HG03175 (cell line): Measurements from ENCODE around the gene LTBR.
"Not testable (repeated sequence)": the region's sequence is repeated elsewhere in the genome, so short reads cannot be mapped to it uniquely, and the experiment has no call there.

Source experiments
- ATAC-seq: cut with Tn5 transposase; IDR thresholded peaks from one replicate; pipeline ENCODE4 v1.9.1; 2021; ENCODE audit warnings: mild to moderate bottlenecking, moderate library complexity; ENCODE audit not compliant: unreplicated experiment

The LTBR gene

DNA sequence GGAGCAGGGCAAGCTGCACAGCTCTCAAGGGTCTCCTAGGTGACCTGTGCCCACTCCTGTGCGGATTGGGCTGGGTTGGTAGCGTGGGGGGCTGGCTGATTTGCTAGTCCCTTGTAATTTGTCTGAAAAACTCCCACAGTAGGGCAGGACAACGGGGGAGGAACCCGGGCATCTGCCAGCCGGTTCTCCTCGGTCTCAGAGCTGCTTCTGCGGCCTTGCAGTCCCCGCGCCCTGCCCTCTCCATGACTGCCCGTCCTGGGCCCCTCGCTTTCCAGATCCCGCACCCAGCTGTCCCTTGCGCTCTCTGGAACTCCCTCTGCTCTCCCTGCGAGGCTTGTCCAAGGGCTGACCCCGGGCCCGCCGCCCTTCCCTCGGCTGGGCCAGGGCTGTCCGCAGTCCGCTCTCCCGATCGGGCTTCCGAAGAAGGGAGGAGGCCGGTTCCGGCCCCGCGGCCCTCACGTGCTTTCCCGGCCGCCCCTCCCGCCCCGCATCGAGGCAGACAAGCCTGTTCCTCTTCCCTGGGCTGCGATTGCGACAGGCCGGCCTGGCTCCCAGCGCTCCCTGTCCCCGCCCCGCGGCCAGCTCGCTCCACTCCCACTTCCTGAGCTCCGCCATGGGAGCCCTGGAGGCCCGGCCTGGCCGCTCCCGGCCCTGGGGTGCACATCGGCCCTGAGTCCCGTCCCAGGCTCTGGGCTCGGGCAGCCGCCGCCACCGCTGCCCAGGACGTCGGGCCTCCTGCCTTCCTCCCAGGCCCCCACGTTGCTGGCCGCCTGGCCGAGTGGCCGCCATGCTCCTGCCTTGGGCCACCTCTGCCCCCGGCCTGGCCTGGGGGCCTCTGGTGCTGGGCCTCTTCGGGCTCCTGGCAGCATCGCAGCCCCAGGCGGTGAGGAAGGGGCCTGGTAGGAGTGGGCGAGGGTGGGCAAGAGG is at the start of gene LTBR:
LTBR (plus strand) TSS at position 591 of the 927 bp plus-strand sequence; CDS start at position 788, 197 bp downstream.
- no peak for ATAC-seq

DNA sequence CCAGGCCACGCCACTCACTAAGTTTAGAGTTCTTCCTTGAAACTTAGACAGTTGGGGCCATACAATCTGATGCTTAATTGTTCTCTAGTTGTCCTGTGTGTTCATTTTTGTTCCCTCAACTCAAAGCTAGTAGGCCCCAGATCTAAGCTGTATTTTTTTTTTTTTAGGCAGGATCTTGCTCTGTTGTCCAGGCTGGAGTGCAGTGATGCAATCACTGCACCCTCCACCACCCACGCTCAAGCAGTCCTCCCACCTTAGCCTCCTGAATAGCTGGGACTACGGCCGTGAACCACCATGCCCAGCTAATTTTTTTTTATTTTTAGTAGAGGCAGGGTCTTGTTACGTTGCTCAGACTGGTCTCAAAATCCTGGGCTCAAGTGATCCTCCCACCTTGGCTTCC is 49.6 kb upstream of the LTBR start:
- no peak for ATAC-seq

DNA sequence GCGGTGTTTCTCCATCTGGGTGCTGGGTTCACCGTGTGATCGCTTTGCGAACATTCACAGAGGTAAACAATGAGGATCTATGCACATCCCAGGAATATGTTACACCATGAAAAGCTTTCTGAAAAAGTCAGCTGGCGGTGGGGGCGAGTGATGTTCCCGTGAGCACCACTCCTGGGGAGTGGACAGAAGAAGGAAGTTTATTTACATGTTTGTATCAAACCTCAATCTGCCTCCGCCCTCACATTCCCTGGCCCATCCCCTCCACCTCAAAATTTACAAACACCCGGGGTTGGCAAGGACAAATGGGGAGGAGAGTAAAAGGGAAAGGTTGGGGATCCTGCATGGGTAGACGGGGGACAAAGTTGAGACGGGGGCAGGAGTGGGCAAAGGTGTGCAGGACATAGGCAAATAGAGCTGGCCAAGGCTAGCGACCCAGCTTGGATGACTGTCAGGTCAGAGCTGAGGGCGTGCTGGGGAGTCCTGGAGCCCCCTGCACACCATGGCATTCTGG is 49.0 kb upstream of the LTBR start:
- ATAC-seq: no peak

DNA sequence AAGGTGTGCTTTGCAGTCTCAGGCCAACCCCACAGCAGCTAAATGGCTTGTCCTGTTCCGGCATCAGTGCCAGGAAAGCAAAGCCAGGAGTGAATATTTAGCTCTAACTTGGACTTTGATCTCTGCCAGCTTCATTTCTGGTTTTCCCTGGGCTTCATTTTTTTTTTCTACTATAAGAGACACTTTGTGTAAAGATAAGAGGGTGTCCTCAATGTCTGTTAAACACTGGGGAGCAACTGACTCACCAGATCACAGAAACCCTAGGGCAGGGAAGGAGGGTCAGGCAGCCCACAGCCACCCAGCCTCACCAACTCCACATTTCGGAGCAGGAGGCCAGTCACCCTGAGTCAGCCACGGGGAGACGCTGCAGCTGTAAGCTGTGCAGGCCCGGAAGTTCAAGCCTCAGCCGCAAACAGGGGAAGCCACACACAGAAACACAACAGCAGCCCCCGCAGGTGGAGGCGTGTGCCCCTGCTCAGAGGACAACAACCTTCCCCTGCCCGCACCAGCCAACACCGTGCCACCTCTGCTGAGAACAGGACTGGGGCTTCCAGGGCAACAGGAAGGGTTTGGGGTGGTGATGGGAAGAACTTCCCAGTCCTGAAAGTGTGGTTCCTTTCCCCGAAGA is 48.4 kb upstream of the LTBR start:
- peak; percentile 88 for ATAC-seq

DNA sequence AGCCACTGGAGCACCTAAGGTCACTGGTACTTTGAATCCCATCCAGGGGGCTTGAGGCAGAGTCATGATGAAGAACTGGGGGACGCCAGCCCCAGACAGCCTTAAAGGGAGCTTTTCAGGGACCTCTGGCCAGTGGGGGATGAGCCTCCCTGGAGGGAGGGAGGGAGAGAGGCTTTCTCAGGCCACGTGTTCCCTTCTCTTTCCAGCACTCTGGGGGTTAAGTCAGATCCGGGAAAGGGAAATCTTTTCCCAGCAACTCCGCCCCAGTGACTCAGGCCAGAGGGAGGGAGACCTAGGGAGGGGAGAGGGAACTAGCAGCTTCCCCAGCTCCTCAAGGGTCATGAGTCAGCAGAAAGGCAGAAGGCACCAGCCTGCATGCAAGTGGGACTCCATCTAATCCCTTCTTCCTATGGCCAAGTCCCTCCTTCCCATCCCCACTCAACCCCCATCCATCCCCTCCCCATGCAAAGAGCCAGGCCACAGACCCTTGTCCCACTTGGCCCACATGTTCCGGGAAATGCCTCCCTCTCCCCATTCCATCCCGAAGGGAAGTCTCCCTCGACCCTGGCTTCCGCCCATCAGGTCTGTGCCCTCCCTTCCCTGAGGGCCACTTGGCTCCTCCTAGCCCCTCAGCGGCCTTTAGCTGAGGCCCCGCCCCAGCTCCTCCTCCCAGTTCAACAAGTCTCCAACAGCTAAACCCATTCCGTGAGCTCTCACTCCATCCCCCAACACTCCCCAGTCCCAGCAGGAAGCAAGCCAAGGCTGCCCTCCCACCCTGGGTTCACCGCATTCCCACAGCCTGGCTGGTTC is 47.7 kb upstream of the LTBR start:
- ATAC-seq: no peak

DNA sequence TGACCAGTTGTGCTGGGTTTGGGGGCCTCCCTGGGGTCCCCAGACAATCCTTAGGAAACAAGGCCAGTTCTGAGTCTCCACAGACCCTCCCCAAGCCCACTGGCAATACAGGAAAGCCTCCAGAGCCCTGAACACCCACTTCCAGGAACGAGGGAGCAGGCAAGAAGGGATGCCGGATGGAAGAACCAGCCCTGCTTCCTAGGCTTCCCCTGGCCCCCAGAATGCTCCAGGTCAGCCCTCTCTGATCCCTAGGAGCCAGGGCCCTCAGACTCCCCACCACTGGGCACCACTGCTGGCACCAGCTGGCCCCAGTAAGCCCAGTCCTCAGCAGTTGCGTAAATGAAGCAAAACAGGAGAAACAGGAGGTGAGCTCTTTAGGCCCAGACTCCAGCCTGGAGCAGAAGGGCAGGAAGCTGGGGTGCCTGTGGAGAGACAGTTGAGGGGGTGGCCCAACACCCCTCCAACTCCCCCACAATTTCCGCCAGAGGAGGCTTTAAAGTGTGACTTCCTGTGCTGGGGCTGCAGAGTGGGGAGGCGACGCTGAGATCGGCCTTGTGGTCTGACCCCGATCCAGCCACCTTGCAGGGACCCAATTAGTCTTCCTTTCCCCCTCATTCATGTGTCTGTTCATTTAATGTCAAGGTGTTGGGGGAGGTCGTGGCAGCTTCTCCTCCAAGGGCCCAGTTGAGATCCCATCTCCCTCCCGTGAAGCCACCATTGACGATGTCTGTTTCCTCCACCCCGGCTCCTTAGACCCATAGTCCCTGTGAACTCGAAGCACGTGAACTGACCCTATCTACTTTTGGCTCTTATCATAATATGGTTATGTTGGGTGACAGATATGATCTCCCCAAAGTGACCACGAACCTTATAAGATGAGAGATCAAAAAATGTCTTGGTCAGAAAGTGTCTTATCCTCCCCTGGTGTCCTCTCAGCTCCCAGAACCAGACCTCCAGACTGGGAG is 46.8 kb upstream of the LTBR start:
- no peak for ATAC-seq

DNA sequence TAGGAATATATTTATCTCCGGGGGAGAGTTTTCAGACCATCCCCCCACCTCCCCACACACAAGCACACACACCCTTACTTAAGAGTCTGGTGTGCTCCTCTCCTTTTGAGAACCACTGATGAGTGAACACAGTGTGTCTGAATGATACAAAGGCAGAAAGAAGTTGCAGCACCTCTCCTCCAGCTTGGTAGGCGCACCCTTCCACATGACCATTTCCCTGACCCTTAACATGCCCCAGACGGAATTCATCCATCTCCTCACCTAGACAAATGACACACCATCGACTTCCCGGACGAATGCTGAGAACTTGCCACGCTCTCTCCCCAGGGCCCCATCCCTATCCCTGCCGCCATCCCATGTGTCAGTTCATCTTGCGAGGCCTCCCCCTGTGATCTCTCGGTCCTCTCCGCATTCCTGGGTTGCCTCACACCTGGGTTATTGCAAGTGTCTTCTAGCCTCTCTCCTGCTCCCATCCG is 46.0 kb upstream of the LTBR start:
- no peak for ATAC-seq

DNA sequence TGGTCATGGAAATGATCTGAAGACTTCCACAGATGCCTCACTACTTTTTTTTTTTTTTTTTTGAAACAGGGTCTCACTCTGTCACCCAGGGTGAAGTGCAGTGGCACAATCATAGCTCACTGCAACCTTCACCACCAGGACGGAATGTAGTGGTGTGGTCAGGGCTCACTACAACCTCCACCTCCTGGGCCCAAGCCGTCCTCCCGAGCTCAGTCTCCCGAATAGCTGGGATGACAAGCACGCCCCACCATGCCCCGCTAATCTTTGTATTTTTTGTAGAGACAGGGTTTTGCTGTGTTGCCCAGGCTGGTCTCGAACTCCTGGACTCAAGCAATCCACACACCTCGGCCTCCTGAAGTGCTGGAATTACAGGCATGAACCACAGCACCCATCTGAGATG is 45.4 kb upstream of the LTBR start:
- not testable (repeated sequence) for ATAC-seq

DNA sequence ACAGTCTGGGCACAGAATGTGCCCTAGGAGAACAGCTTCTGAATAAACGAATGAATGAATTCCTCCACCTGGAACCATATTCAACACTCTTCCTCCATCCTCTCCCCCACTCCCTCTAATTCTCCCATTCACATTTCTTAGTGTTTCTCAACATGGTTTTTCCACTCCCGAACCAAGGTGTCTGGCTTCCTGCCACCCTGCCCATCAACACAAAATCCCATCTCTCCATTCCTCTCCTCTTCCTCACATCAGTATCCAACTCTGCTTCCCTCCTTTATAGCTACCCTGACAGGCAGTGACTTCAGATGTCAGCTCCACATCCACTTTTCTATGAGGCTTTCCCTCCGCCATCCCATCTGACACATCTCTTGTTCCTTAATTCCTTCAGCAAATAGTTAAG is 45.0 kb upstream of the LTBR start:
- ATAC-seq: no peak

DNA sequence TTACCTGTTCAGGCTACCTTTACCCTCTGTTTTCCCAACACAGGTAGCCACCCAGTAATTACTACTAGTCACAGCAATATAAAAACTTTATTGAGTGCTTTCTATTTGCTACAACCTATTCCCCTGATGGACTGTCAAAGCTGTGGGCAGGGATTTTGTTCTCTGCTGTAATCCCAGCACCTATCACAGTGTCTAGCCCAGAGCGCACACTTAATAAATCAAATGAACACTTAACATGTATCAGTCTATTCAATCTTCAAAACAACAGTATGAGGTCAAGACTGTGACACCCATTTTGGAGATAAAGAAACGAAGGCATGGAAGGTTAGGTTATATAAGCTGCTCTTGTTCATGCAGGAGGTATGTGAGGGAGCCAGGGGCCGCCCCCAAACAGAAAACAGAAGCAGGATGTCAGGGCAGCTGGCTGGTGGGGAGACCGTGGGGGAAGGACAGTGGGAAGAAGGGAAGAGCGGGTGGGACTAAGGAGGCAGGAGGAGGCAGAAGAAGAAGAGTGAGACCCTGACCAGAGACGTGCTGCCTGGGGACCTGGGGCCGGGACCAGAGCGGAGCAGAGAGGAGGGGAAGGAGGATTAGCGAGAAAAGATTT is 43.8 kb upstream of the LTBR start:
- ATAC-seq: no peak

DNA sequence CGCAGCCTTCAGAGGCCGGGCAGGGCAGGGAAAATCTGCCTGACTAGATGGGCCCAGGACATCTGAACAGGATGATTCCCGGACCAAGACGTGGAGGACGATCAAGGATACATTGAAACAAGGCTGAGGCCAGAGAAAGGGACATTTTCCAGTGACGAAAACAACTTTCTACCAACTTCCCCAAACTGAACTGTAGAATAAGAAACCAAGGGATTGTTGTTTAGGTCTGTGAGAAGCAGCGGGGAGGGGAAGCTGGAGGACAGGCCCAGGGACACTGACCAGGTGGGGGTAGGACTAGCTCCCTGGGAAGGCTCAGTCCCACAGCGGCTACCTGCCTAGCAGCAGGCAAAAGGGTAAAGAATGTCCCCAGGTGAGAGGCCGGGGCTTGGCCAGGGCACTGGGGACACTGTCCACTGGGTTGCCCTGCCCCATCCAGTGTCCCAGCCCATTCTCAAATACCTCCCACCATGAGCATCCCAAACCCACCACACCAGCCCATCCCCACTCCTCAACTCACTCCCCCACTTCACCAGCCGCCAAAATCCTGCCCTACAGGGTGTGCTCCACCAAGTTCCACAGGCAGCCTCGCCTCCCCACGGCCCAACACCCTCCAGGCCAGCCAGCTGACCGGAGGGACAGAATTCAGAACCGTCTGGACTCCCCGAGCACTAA is 43.1 kb upstream of the LTBR start:
- ATAC-seq: no peak

DNA sequence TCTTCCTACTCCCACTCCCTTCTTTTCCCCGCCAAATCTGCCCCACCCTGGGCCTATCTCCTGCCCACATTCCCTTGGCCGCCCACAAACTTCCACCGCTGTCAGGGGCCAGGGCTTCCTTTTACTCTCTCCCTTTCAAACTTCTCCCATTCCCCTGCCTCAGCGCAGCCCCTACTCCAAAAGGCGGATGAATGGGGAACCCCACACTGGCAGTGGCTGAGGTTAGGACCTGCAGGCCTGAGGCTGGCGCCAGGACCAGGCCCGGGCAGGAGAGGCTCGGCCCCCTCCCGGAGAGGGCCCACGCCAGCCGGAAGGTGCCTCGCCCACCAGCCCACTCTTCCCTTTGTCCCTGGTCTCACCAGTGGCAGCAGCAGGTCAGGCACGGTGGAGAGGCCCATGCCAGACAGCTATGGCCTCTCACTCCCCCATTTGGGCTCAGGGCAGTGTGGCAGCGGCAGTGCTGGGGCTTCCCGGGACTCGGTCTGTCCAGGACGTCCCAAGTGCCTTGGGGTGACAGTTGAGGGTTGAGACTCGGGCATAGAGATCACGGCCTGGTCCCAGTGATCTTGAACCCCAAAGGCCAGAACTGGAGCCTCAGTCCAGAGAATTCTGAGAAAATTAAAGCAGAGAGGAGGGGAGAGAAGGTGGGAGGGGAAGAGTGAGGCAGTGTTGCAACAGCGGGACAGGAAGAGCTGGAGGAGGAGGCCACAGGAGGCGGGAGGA is 42.4 kb upstream of the LTBR start, which contains the start of gene TNFRSF1A:
TNFRSF1A (minus strand) TSS at position 660 of the 723 bp plus-strand sequence; CDS start at position 398, 262 bp downstream.
- no peak for ATAC-seq

DNA sequence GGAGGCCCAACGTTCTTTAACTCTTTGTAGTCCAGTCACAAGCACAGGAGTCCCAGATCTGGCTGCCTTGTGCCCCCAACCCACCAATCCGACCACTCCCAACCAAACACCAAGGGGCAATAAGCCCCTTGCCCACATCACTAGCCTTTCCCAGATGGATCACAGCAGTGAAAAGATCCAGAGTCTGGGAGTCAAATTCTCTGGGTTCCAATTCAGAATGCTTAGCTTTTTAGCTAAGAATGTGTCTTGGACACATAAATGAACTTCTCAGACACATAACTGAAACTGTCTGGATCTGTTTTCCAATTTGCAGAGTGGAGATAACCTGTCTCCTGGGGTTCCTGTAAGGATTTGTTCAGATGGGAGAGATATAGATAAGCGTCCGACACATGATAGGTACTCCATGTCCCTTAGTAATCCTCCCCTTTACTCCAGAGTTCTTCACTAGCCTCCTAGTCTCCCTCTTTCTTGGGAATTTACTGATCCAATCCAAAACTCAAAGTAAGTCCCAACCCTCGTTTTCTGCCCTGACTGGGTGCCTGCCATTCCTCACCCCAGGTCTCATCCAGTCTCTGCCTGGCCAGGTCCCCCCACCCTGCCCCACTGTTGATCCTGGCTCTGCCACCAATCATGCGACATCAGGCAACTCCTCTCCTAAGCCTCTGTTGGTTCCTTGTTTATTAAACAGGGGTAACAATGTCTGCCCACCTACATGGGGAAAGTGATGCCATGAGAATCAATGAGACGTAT is 41.6 kb upstream of the LTBR start:
- ATAC-seq: no peak

DNA sequence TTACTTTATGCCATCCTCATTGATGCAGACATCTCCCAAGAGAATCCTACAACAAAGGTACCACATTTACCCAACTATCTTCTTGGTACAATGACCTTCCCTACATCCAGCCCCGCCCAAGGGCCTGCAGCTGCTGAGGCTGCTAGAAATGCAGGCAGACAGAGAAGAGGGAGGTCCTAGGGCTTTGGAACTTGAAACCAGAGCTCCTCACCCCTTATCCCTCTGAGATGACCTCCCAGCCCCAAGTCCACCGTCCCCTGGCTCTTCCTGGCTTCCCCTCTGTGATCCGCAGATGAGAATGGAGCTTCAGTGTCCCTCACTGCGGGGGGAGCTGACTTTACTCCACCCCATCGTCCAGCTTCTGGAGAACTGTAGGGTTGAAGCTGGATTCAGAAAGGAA is 40.4 kb upstream of the LTBR start:
- no peak for ATAC-seq

DNA sequence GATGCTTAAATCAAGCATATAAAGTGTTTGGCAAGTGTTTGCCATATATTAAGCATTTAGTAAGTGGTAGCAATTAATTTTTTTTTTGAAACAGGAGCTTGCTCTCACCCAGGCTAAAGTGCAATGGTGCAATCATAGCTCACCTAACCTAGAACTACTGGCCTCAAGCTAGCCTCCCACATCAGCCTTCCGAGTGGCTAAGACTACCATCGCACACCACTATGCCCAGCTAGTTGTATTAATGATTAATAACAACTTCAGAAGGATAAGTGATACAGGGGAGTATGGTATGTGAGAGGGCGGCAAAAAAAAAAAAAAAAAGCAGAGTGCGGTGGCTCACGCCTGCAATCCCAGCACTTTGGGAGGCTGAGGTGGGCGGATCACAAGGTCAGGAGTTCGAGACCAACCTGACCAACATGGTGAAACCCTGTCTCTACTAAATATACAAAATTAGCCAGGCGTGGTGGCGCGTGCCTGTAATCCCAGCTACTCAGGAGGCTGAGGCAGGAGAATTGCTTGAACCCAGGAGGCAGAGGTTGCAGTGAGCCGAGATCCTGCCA is 39.8 kb upstream of the LTBR start:
- ATAC-seq: not testable (repeated sequence)

DNA sequence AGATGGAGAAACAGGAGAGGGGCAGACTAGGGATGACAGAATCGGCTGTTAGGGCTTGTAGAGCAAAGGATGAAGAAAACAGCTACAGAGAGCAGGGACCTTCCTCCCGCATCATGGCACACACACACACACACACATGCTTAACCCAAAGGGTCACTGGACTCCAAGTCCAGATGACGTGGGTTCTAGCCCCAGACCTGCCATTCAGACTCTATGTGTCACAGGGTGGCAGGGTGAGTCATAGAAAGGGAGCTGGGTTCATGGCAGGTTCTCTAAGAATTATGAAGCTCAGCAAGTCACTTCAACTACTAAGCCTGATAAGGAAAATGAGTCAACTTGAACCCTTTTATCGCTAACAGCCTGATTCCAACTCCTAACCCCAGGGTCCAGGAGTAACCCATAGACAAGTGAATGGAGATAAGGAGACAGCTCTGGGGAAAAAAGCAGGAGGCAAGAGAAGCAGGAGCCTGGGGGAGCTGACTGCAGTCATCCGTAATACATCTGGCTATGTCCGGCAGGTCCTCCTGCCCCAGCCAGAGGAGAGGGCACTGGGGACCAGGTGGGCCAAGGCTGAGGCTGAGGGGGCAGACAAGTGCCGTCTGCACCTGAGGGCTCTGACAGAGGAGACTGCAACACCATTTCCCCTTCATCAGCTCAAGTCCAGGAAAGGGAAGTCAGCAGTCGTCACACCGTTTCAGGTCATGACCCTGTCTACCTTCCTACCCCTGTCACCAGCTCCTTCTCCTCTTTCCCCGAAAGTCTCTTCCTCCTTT is 38.5 kb upstream of the LTBR start:
- ATAC-seq: no peak
